HTR-8/SVneo (cell line): Measurements from ENCODE around the gene HMGN1.

ENCODE experiments used
- DNase-seq: peaks from one replicate; pipeline ENCODE4 v3.0.0; 2011; ENCODE audit warnings: low spot score, mixed read lengths; ENCODE audit not compliant: insufficient read length
- FAIRE-seq: peaks from 2 replicates; lab custom pipeline; 2011; peaks lifted over from hg19 to GRCh38; lab: Jason Lieb, UNC

The HMGN1 gene

GRCh38 chr21:39339231-39339630, 9.7 kb downstream of the HMGN1 start:
- DNase-seq (no peak), FAIRE-seq (no peak)

- DNase-seq = no peak
- no peak for FAIRE-seq
These were observed 12.4 kb downstream of the HMGN1 start for GRCh38 chr21:39336457-39337008.

GRCh38 chr21:39334611-39335010, 14.3 kb downstream of the HMGN1 start:
- DNase-seq = no peak
- no peak for FAIRE-seq

GRCh38 chr21:39332175-39332574, 16.7 kb downstream of the HMGN1 start:
- FAIRE-seq (no peak), DNase-seq (no peak)

GRCh38 chr21:39330001-39330400, 18.9 kb downstream of the HMGN1 start:
- DNase-seq (no peak), FAIRE-seq (no peak)

GRCh38 chr21:39327727-39328126, 21.2 kb downstream of the HMGN1 start:
- no peak for FAIRE-seq

GRCh38 chr21:39326607-39327307, 22.1 kb downstream of the HMGN1 start:
- FAIRE-seq = no peak

More at GRCh38 chr21:39327727-39328126, 21.2 kb downstream of the HMGN1 start:
- no peak for DNase-seq

GRCh38 chr21:39325458-39325857, 23.4 kb downstream of the HMGN1 start:
- FAIRE-seq = no peak

More at GRCh38 chr21:39326607-39327307, 22.1 kb downstream of the HMGN1 start:
- DNase-seq = no peak

GRCh38 chr21:39321424-39321823, 27.5 kb downstream of the HMGN1 start:
- FAIRE-seq (no peak), DNase-seq (no peak)

More at GRCh38 chr21:39325458-39325857, 23.4 kb downstream of the HMGN1 start:
- DNase-seq = no peak

- FAIRE-seq = no peak
- no peak for DNase-seq
These were observed 29.0 kb downstream of the HMGN1 start for GRCh38 chr21:39319814-39320332.

- no peak for FAIRE-seq
- no peak for DNase-seq
These were observed 29.6 kb downstream of the HMGN1 start for GRCh38 chr21:39319251-39319756.

- DNase-seq (no peak), FAIRE-seq (no peak)
These were observed 30.6 kb downstream of the HMGN1 start for GRCh38 chr21:39318091-39318959.

GRCh38 chr21:39317134-39318090, 31.5 kb downstream of the HMGN1 start:
- no peak for DNase-seq
- FAIRE-seq = no peak

- FAIRE-seq = no peak
These were observed 32.2 kb downstream of the HMGN1 start for GRCh38 chr21:39316729-39317128.

GRCh38 chr21:39315603-39316445, 33.1 kb downstream of the HMGN1 start:
- no peak for FAIRE-seq
- DNase-seq = no peak

More at GRCh38 chr21:39316729-39317128, 32.2 kb downstream of the HMGN1 start:
- DNase-seq = no peak

- FAIRE-seq (no peak), DNase-seq (peak; percentile 41)
These were observed 34.5 kb downstream of the HMGN1 start for GRCh38 chr21:39314143-39315027.

GRCh38 chr21:39313571-39314142, 35.2 kb downstream of the HMGN1 start, which contains the start of gene BRWD1:
TSS of gene BRWD1 (minus strand) at chr21:39313632. CDS start at chr21:39313491, 141 bp downstream.
- peak; percentile 46 for FAIRE-seq
- DNase-seq = peak; percentile 64
